ENCODE measurements around the gene SIN3B. TPM values are rescaled to one million over a fixed set of nuclear protein-coding genes. Genes with fewer than 3 reads are reported as not detected.

SIN3B gene
- total RNA-seq, 1 donor from 2014 or later = 89.6 TPM

DNA sequence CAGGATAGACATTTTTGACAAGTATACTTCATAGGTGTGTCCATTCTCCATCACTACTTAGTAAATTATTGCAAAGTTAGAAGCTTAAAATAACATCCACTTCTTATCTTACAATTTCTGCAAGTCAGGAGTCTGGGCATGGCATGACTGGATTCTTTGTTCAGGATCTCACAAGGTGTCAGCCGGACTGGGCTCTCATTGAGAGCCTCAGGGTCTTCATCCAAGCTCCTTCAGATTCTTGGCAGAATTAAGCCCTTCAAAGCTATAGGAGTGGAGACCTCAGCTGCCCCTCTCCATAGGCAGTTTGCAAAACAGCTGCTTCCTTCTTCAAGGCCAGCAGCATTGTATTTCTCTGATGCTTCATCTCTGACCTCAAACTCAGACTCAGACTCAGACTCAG lies 9.1 kb upstream of the SIN3B start:
- Mint-ChIP-seq H3K27ac (no peak overlapping the region), H3K36me3 (ENCODE audit: insufficient read depth) (no peaks in the 10 kb centered on the region), H3K4me3 (ENCODE audit: low read depth) (no peak overlapping the region), H3K9me3 (ENCODE audit: low read depth) (no peaks in the 10 kb centered on the region), H3K4me1 (ENCODE audit: low read depth) (peaks cover under 1% of the 10 kb centered on the region), H3K27me3 (peaks cover 11% of the 10 kb centered on the region)
- TF ChIP-seq CTCF (IDR thresholded peaks at IDR 0.05; ENCODE audit: unreplicated experiment) = no peak
- no peak for DNase-seq (ENCODE audit: low spot score, unreplicated experiment)

DNA sequence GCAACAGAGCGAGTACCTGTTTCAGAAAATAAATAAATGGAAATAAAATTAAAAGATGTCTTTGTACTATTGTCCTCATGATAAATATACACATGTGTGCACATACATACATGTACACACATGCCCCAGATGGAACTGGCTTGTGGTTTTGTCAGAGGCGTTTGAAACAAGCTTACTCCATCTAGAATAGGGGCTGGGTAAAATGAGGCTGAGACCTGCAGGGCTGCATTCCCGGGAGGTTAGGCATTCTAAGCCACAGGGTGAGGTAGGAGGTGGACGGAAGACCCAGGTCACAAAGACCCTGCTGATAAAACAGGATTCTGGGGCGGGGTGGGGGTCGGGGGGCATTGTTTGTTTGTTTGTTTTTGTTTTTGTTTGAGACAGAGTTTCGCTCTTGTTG lies 8.1 kb upstream of the SIN3B start:
- no peak overlapping the region for H3K27ac Mint-ChIP-seq
- no peaks in the 10 kb centered on the region for H3K9me3 Mint-ChIP-seq (ENCODE audit: low read depth)
- H3K36me3 Mint-ChIP-seq (ENCODE audit: insufficient read depth) = no peaks in the 10 kb centered on the region
- no peak overlapping the region for H3K4me3 Mint-ChIP-seq (ENCODE audit: low read depth)
- TF ChIP-seq CTCF (IDR thresholded peaks at IDR 0.05; ENCODE audit: unreplicated experiment) = no peak
- peaks cover 18% of the 10 kb centered on the region for H3K27me3 Mint-ChIP-seq
- peaks cover 4% of the 10 kb centered on the region for H3K4me1 Mint-ChIP-seq (ENCODE audit: low read depth)
- no peak for DNase-seq (ENCODE audit: low spot score, unreplicated experiment)

DNA sequence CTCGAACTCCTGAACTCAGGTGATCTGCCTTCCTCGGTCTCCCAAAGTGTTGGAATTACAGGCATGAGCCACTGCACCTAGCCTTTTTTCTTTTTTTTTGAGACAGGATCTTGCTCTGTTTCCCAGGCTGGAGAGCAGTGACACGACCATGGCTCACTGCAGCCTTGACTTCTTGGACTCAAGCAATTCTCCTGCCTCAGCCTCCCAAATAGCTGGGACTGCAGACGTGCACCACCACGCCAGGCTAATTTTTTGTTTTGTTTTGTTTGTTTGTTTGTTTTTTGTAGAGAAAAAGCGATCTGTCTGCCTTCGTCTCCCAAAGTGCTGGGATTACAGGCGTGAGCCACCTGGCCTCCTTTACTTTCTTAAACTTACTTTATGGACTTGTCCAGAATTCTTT lies 6.5 kb upstream of the SIN3B start:
- Mint-ChIP-seq H3K27me3 (peaks cover 30% of the 10 kb centered on the region), H3K9me3 (ENCODE audit: low read depth) (no peaks in the 10 kb centered on the region), H3K27ac (no peak overlapping the region), H3K4me1 (ENCODE audit: low read depth) (peaks cover 4% of the 10 kb centered on the region), H3K36me3 (ENCODE audit: insufficient read depth) (no peaks in the 10 kb centered on the region), H3K4me3 (ENCODE audit: low read depth) (no peak overlapping the region)
- no peak for TF ChIP-seq CTCF (IDR thresholded peaks at IDR 0.05; ENCODE audit: unreplicated experiment)
- DNase-seq (ENCODE audit: low spot score, unreplicated experiment) = no peak

DNA sequence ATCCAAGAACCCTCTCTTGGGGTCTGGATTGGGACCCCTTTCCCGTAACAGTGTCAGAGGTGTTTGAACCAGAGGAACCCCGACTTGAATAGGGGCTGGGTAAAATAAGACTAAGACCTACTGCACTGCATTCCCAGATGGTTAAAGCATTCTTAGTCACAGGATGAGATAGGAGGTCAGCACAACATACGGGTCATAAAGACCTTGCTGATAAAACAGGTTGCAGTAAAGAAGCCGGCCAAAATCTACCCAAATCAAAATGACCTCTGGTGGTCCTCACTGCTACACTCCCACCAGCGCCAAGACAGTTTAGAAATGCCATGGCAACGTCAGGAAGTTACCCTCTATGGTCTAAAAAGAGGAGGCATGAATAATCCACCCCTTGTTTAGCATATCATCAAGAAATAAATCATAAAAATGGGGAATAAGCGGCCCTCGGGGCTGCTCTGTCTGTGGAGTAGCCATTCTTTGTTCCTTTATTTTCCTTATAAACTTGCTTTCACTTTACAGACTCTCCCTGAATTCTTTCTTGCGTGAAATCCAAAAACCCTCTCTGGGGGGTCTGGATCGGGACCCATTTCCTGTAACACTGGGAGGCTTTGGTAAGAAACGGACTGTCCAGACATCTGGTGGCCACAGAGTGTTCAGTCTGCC lies 4.4 kb upstream of the SIN3B start:
- peaks cover 4% of the 10 kb centered on the region for H3K9me3 Mint-ChIP-seq (ENCODE audit: low read depth)
- TF ChIP-seq CTCF (IDR thresholded peaks at IDR 0.05; ENCODE audit: unreplicated experiment) = no peak
- peaks cover 30% of the 10 kb centered on the region for H3K27me3 Mint-ChIP-seq
- DNase-seq (ENCODE audit: low spot score, unreplicated experiment) = no peak
- peaks cover 4% of the 10 kb centered on the region for H3K4me1 Mint-ChIP-seq (ENCODE audit: low read depth)
- no peak overlapping the region for H3K4me3 Mint-ChIP-seq (ENCODE audit: low read depth)
- peaks cover 1% of the 10 kb centered on the region for H3K36me3 Mint-ChIP-seq (ENCODE audit: insufficient read depth)
- no peak overlapping the region for H3K27ac Mint-ChIP-seq

- Mint-ChIP-seq H3K4me1 (ENCODE audit: low read depth) (peaks cover 9% of the 10 kb centered on the region), H3K27me3 (peaks cover 30% of the 10 kb centered on the region), H3K9me3 (ENCODE audit: low read depth) (peaks cover 4% of the 10 kb centered on the region), H3K36me3 (ENCODE audit: insufficient read depth) (peaks cover 1% of the 10 kb centered on the region), H3K4me3 (ENCODE audit: low read depth) (no peak overlapping the region), H3K27ac (no peak overlapping the region)
- DNase-seq (ENCODE audit: low spot score, unreplicated experiment) = no peak
- no peak for TF ChIP-seq CTCF (IDR thresholded peaks at IDR 0.05; ENCODE audit: unreplicated experiment)
Observed at GRCh38 chr19:16825312-16826052, 3.7 kb upstream of the SIN3B start.
